HCT116 (cell line): ENCODE data around the gene NKX1-1. TPM values are rescaled to one million over a fixed set of nuclear protein-coding genes. Genes with fewer than 3 reads are reported as not detected.

ENCODE experiments used
- ATAC-seq: fragments of 200-7000 bp; cut with Tn5 transposase; 2 replicates; pipeline ENCODE4 v1.9.1; 2020; ENCODE audit warnings: mild to moderate bottlenecking, moderate library complexity
- BruUV-seq: library from RNA; stranded (reverse); fragments of 400-500 nt; replicated peaks from 2 replicates; lab custom pipeline; 2021; lab: Mats Ljungman, UMichigan
- CTCF ChIA-PET: fragments of 300-600 bp; sonication (Branson Sonifier 250); formaldehyde crosslinking; loops from one replicate; lab custom pipeline; 2021; ENCODE audit warnings: antibody characterized with exemption; lab: Charles Lee
- POLR2A ChIA-PET: fragments of 300-600, 350-600 bp; sonication (Branson Sonifier 250); formaldehyde crosslinking; loops from one replicate; lab custom pipeline; 2021; ENCODE audit warnings: antibody characterized with exemption; lab: Charles Lee
- RAD21 ChIA-PET, 2 experiments: fragments of 300-600 bp; sonication (Branson Sonifier 250); formaldehyde crosslinking; loops; one replicate each; lab custom pipeline; 2023; ENCODE audit warnings: low total read pairs in 2 of 2; ENCODE audit not compliant: uncharacterized antibody in 2 of 2, unreplicated experiment in 2 of 2, low non-redundant PET in 1 of 2; lab: Charles Lee
- DNase-seq: peaks from one replicate; pipeline ENCODE4 v3.0.0-alpha.2; 2010; ENCODE audit warnings: low read depth, low spot score
- H2AFZ ChIP-seq: fragments of 200-600 bp; shearing (Covaris generic), sonication (generic); 2 replicates; pipeline ENCODE4 v1.6.1; 2017; ENCODE audit warnings: low read depth, mixed run types, mixed read lengths, antibody characterized with exemption, low read length; ENCODE audit not compliant: poor library complexity, severe bottlenecking
- H3K27ac ChIP-seq: 2 replicates; pipeline ENCODE4 v1.5.1; 2012; ENCODE audit warnings: low read depth, low read length
- H3K27me3 ChIP-seq: fragments of 200-600 bp; sonication (generic); 2 replicates; pipeline ENCODE4 v1.6.1; 2016; ENCODE audit warnings: mixed run types, low read length, mixed read lengths; ENCODE audit not compliant: insufficient read depth
- H3K36me3 ChIP-seq, 2 experiments: fragments of 200-500 bp in 1 of 2; fragments of 200-600 bp in 1 of 2; sonication (Bioruptor generic) in 1 of 2; sonication (generic) in 1 of 2; 2 replicates each; pipeline versions ENCODE4 v1.5.1 to v1.6.1; 2014 to 2016; ENCODE audit warnings: low read length in 2 of 2, inconsistent platforms in 1 of 2, mixed read lengths in 1 of 2, mixed run types in 1 of 2; ENCODE audit not compliant: insufficient read depth in 2 of 2, control insufficient read depth in 1 of 2
- H3K4me1 ChIP-seq, 2 experiments: fragments of 200-600 bp in 1 of 2; sonication (generic) in 1 of 2; 2 replicates each; pipeline versions ENCODE4 v1.5.1 to v1.6.1; 2012 to 2017; ENCODE audit warnings: low read length in 2 of 2, inconsistent platforms in 1 of 2, mild to moderate bottlenecking in 1 of 2, mixed read lengths in 1 of 2, mixed run types in 1 of 2, moderate library complexity in 1 of 2; ENCODE audit not compliant: insufficient read depth in 2 of 2, control insufficient read depth in 1 of 2
- H3K4me2 ChIP-seq: fragments of 200-600 bp; sonication (generic); 2 replicates; pipeline ENCODE4 v1.6.1; 2017; ENCODE audit warnings: mixed run types, low read length, mixed read lengths
- H3K4me3 ChIP-seq, 2 experiments: fragments of 200-600 bp in 1 of 2; sonication (generic) in 1 of 2; replicated peaks in 1 of 2; 2 replicates each; pipeline ENCODE4 v1.5.1; 2011 to 2016; ENCODE audit warnings: low read length in 2 of 2, control low read depth in 1 of 2, low read depth in 1 of 2, mild to moderate bottlenecking in 1 of 2, mixed read lengths in 1 of 2, mixed run types in 1 of 2
- H3K79me2 ChIP-seq: fragments of 200-600 bp; sonication (generic); 2 replicates; pipeline ENCODE4 v1.6.1; 2017; ENCODE audit warnings: mild to moderate bottlenecking, mixed run types, low read length, moderate library complexity, mixed read lengths; ENCODE audit not compliant: insufficient read depth
- H3K9ac ChIP-seq: fragments of 200-600 bp; sonication (generic); 2 replicates; pipeline ENCODE4 v1.6.1; 2016; ENCODE audit warnings: low read length, mixed read lengths
- H3K9me2 ChIP-seq: fragments of 200-600 bp; sonication (generic), shearing (Covaris generic); 2 replicates; pipeline ENCODE4 v1.6.1; 2017; ENCODE audit warnings: mixed run types, mild to moderate bottlenecking, moderate library complexity; ENCODE audit not compliant: insufficient read depth
- H3K9me3 ChIP-seq, 2 experiments: fragments of 200-500 bp in 1 of 2; fragments of 200-600 bp in 1 of 2; sonication (Bioruptor generic) in 1 of 2; sonication (generic) in 1 of 2; 2 replicates each; pipeline ENCODE4 v1.6.1; 2014 to 2017; ENCODE audit warnings: low read length in 2 of 2, mixed read lengths in 2 of 2, inconsistent platforms in 1 of 2, low read depth in 1 of 2, mild to moderate bottlenecking in 1 of 2, mixed run types in 1 of 2, moderate library complexity in 1 of 2; ENCODE audit not compliant: control insufficient read depth in 1 of 2, insufficient read depth in 1 of 2
- H4K20me1 ChIP-seq: fragments of 200-600 bp; sonication (generic), shearing (Covaris generic); 2 replicates; pipeline ENCODE4 v1.6.1; 2017; ENCODE audit warnings: mixed run types, mild to moderate bottlenecking, moderate library complexity; ENCODE audit not compliant: insufficient read depth
- ATF3 ChIP-seq: IDR thresholded peaks from 2 replicates; pipeline ENCODE4 v1.6.1; 2012
- CBX3 ChIP-seq: IDR thresholded peaks from 2 replicates; pipeline ENCODE4 v1.6.1; 2012; ENCODE audit warnings: low read depth
- CEBPB ChIP-seq: IDR thresholded peaks from 2 replicates; pipeline ENCODE4 v1.6.1; 2012; ENCODE audit warnings: low read depth
- CTCF ChIP-seq, 3 experiments: fragments of 200-600 bp in 1 of 3; sonication (generic) in 1 of 3; IDR thresholded peaks in 2 of 3; conservative IDR thresholded peaks in 1 of 3; 2 replicates each; pipeline ENCODE4 v1.5.1; 2012 to 2017; ENCODE audit warnings: low read depth in 2 of 3, low read length in 2 of 3, antibody characterized with exemption in 1 of 3, borderline replicate concordance in 1 of 3, control low read depth in 1 of 3, mild to moderate bottlenecking in 1 of 3, mixed read lengths in 1 of 3, mixed run types in 1 of 3, moderate library complexity in 1 of 3; ENCODE audit not compliant: insufficient read depth in 1 of 3
- EGR1 ChIP-seq: IDR thresholded peaks from 2 replicates; pipeline ENCODE4 v1.6.1; 2012; ENCODE audit warnings: low read depth
- ELF1 ChIP-seq: IDR thresholded peaks from 2 replicates; pipeline ENCODE4 v1.6.1; 2012; ENCODE audit warnings: low read depth, borderline replicate concordance
- EZH2 ChIP-seq: fragments of 200-600 bp; sonication (generic); IDR thresholded peaks from 2 replicates; pipeline ENCODE4 v1.6.1; 2017; ENCODE audit warnings: antibody characterized with exemption, mixed run types
- EZH2phosphoT487 ChIP-seq: fragments of 200-600 bp; IDR thresholded peaks from 2 replicates; pipeline ENCODE4 v1.6.1; 2018; ENCODE audit warnings: antibody characterized with exemption, borderline replicate concordance
- FOSL1 ChIP-seq: IDR thresholded peaks from 2 replicates; pipeline ENCODE4 v1.6.1; 2012; ENCODE audit warnings: low read depth
- MAX ChIP-seq: IDR thresholded peaks from 2 replicates; pipeline ENCODE4 v1.6.1; 2012
- POLR2A ChIP-seq: IDR thresholded peaks from 2 replicates; pipeline ENCODE4 v1.7.0; 2011; ENCODE audit warnings: borderline replicate concordance; ENCODE audit not compliant: insufficient read depth, insufficient read length; ENCODE audit errors: extremely low read depth
- POLR2AphosphoS5 ChIP-seq: IDR thresholded peaks from 2 replicates; pipeline ENCODE4 v1.6.1; 2011; ENCODE audit warnings: mild to moderate bottlenecking, low read depth, low read length, moderate library complexity
- RAD21 ChIP-seq: IDR thresholded peaks from 2 replicates; pipeline ENCODE4 v1.6.1; 2012; ENCODE audit warnings: low read depth, mild to moderate bottlenecking
- REST ChIP-seq: IDR thresholded peaks from 2 replicates; pipeline ENCODE4 v1.6.1; 2012; ENCODE audit warnings: low read depth
- SIN3A ChIP-seq: IDR thresholded peaks from 2 replicates; pipeline ENCODE4 v1.6.1; 2012; ENCODE audit warnings: low read depth
- SP1 ChIP-seq: IDR thresholded peaks from 2 replicates; pipeline ENCODE4 v1.6.1; 2012; ENCODE audit warnings: low read depth
- SRF ChIP-seq: IDR thresholded peaks from 2 replicates; pipeline ENCODE4 v1.6.1; 2012; ENCODE audit warnings: low read depth
- TCF7L2 ChIP-seq: IDR thresholded peaks from 2 replicates; pipeline ENCODE4 v1.7.0; 2011; ENCODE audit warnings: borderline replicate concordance, inconsistent platforms; ENCODE audit not compliant: insufficient read depth, insufficient read length; ENCODE audit errors: extremely low read depth
- YY1 ChIP-seq: IDR thresholded peaks from 2 replicates; pipeline ENCODE4 v1.6.1; 2011; ENCODE audit warnings: low read length, low read depth, moderate library complexity, mild to moderate bottlenecking; ENCODE audit not compliant: insufficient replicate concordance; ENCODE audit errors: extremely low read depth
- ZBTB33 ChIP-seq: IDR thresholded peaks from 2 replicates; pipeline ENCODE4 v1.6.1; 2011; ENCODE audit warnings: mild to moderate bottlenecking, low read length, moderate library complexity; ENCODE audit not compliant: insufficient replicate concordance; ENCODE audit errors: extremely low read depth
- intact Hi-C: fragments of 100-400 bp; cut with micrococcal nuclease; formaldehyde crosslinking; loops from 2 replicates; pipeline ENCODE4 v1.10.0; 2022
- total RNA-seq: library from RNA; stranded (reverse); gene quantifications from one replicate; pipeline ENCODE4 v1.2.1, GENCODE V29; 2021; ENCODE audit not compliant: unreplicated experiment

NKX1-1 gene
- total RNA-seq, 1 experiment from 2014 or later = not detected

GRCh38 chr4:1413687-1414479, 7.6 kb upstream of the NKX1-1 start:
- no peak for TF ChIP-seq POLR2A
- no peak for TF ChIP-seq SIN3A
- no peak for TF ChIP-seq CBX3
- TF ChIP-seq EZH2 = no peak
- no peak for TF ChIP-seq EGR1
- no peak for TF ChIP-seq CEBPB
- TF ChIP-seq TCF7L2 = no peak
- no peak for TF ChIP-seq ELF1
- no peak for TF ChIP-seq ZBTB33
- no peak for TF ChIP-seq MAX
- TF ChIP-seq FOSL1 = no peak
- no peak for TF ChIP-seq CTCF (IDR thresholded peaks at IDR 0.05 in 2 of 3, conservative IDR thresholded peaks at IDR 0.05 in 1 of 3; ENCODE audit: borderline replicate concordance in 1 of 3, insufficient read depth in 1 of 3, low read depth in 2 of 3, low read length in 2 of 3)
- no peak for TF ChIP-seq REST
- no peak for TF ChIP-seq SP1
- TF ChIP-seq RAD21 = no peak
- no peak for TF ChIP-seq ATF3
- no peak for TF ChIP-seq YY1
- no peak for TF ChIP-seq POLR2AphosphoS5
- TF ChIP-seq EZH2phosphoT487 = no peak
- TF ChIP-seq SRF = no peak
- H3K79me2 ChIP-seq = no peaks in the 10 kb centered on the region
- intact Hi-C loops = no loop called here
- no peaks in the 10 kb centered on the region for H3K36me3 ChIP-seq
- no peak overlapping the region for H3K9ac ChIP-seq
- H4K20me1 ChIP-seq = no peaks in the 10 kb centered on the region
- no peaks in the 10 kb centered on the region for H3K4me1 ChIP-seq
- DNase-seq = no peak
- H2AFZ ChIP-seq = no peak overlapping the region
- H3K9me2 ChIP-seq = no peaks in the 10 kb centered on the region
- ChIA-PET RAD21 (no interaction called here), CTCF (no interaction called here), POLR2A (no interaction called here)
- no peaks in the 10 kb centered on the region for H3K27me3 ChIP-seq
- ATAC-seq = no peak
- no peak overlapping the region for H3K4me3 ChIP-seq
- no peaks in the 10 kb centered on the region for H3K9me3 ChIP-seq
- H3K4me2 ChIP-seq = no peak overlapping the region
- BruUV-seq = no TSS peak
- H3K27ac ChIP-seq = no peak overlapping the region
